GM18858 (cell line): Measurements from ENCODE around the gene HNRNPC.
"Not testable (repeated sequence)": the region's sequence is repeated elsewhere in the genome, so short reads cannot be mapped to it uniquely, and the experiment has no call there.

Source experiments
- ATAC-seq: cut with Tn5 transposase; IDR thresholded peaks from one replicate; pipeline ENCODE4 v1.9.1; 2021; ENCODE audit not compliant: unreplicated experiment

HNRNPC gene

DNA sequence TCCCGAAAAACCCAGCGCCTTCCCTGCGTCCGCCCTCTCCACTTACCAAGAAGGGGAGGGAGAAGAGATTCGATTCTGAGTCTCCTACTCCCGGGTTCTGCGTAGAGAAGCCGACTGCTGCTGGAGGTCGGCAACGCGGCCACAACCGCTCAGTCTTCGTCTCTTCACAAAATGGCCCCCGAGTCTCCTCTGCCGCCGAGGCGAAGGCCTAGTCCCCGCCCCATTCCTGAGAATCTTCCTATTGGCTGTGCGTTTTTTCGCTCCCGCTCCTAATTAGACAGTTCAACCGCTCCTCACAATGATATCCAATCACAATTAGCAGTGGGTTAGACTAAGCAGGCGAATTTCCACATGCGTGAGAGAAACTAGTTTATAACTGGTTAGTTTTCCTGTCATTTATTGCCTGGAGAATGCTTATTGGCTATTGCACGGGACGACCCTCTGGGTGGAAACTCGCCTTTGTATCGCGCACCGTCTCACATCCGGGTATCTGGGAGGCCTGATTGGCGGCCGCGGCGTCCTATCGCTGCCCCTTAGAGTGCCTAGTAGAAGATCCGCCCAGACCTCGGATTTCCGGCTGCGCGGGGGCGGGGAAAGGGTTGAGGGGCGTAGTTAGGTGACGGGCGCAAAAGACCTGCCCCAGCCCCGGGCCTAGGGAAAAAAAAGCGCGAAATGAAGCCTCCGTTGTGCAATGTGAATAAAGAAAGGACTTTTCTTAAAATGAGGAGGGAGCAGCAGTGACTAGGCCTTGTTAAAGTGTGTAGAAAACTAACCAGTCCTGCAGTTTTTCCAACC is at the start of gene HNRNPC:
HNRNPC (minus strand) TSS at position 191 of the 795 bp plus-strand sequence. CDS start 35,249 bp downstream, outside the sequence.
- ATAC-seq: peak; percentile 90

DNA sequence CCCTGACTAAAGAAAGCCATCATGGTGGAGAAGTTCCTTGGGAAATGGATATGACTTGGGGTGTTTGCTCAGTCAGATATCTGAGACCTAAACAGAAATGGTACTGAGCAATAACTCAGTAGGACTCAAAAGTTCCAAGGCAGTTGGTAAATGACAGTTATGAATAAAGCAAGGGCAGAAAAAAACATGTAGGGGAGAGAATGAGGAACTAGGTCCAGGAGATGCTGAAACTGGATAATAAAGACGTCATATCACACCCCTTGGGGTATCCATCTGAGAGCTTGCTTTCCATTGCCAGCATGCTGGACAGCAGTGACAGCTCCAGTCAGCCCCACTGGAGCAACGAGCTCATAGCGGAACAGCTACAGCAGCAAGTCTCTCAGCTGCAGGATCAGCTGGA is 48.2 kb upstream of the HNRNPC start:
- ATAC-seq: no peak

DNA sequence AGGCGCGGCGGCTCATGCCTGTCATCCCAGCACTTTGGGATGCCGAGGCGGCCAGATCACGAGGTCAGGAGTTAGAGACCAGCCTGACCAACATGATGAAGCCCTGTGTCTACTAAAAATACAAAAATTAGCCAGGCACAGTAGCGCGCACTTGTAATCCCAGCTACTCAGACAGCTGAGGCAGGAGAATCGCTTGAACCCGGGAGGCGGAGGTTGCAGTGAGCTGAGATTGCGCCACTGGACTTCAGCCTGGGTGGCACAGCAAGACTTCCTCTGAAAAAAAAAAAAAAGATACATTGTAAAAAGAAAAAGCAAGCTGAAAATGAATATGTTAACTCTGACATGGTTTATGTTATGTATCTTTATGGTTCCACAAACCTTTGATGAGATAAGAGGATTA is 44.3 kb upstream of the HNRNPC start:
- no peak for ATAC-seq

DNA sequence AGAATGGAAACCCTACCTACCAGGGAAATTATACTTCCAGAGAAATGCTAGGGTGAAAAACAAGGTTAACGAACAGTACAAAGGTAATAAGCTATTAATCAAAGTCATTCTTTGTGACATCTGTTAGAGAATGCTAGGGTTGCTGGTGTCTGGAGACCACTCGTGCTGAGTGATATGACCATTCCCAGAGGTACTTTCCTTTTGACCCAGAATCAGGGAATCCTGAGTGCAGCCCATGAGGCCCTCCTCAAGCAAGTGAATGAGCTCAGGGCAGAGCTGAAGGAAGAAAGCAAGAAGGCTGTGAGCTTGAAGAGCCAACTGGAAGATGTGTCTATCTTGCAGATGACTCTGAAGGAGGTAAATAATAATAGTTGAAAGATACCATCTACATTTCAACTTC is 42.4 kb upstream of the HNRNPC start:
- no peak for ATAC-seq

DNA sequence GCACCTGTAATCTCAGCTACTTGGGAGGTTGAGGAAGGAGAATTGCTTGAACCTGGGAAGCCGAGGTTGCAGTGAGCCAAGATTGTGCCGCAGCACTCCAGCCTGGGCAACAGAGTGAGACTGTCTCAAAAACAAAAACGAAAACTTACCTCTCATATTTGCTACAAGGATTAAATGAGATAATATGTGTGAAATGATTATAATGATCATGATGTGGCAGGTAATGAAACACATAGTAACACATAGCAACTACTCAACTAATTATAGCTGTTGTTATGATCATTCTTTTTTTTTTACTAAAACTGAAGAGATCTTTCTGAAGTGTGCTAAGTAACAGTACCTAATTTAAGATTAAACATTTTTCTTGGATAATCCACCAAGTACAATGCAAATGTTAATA is 40.7 kb upstream of the HNRNPC start:
- ATAC-seq: no peak

DNA sequence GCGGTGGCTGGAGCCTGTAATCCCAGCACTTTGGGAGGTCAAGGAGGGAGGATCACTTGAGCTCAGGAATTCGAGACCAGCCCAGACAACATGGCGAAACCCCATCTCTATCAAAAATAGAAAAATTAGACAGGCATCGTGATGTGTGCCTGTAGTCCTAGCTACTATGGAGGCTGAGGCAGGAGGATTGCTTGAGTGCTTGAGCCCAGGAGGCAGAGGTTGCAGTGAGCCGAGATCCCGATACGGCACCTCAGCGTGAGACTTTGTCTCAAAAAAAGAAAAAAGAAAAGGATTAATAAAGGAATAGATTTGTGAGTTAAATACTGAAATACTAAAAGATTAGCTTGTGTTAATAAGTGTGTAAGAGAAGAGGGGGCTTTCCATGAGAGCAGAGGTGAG is 40.0 kb upstream of the HNRNPC start:
- ATAC-seq: no peak

DNA sequence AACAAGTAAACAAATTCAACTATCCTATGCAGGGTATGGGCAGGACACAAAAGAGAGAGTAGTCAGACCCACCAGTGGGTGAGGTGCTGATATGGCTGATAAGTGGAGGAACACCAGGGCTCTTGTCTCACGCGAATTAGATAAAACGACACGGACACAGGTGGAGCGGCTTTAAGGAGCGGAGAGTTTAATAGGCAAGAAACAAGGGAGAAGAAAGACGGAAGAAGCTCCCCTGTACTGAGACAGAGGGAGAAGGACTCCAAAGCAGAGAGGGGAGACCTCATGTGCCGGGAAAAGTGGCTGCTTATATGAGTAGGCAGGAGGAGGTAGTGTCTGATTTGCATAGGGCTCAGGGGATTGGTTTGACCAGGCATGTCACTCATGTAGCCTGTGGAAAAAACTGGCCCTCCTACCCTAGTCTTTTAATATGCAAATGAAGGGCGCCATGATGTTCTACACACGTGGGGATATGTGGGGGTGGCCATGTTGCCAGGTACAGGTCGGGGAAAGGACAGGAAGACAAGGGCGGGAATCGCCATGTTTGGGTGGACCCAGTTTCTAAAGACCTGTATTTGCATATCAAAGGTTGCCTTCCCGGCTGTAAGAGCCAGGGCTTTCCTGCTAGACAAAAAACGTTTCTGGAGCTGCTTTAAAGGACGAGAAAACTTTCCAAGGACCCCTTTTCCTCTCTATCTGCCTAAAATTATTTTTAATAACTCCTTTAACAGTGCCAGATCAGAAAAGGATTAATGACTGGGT is 39.4 kb upstream of the HNRNPC start:
- ATAC-seq: peak; percentile 67

DNA sequence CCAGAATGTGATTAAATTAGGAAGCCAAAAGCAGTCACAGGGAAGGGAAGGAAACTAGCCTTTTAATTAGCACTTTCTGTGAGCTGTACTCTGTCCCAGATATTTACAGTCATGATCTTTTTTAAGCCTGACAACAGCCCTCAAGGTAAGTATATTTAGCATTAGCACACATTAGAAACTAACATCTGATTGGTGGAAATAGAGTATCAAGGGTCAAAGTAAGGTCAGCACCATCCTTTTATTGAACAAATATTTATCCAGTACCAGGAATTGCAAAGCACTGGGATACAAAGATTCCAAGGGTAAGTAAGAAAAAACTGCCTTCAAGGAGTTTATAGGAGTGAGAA is 38.9 kb upstream of the HNRNPC start:
- ATAC-seq: peak; percentile 24

DNA sequence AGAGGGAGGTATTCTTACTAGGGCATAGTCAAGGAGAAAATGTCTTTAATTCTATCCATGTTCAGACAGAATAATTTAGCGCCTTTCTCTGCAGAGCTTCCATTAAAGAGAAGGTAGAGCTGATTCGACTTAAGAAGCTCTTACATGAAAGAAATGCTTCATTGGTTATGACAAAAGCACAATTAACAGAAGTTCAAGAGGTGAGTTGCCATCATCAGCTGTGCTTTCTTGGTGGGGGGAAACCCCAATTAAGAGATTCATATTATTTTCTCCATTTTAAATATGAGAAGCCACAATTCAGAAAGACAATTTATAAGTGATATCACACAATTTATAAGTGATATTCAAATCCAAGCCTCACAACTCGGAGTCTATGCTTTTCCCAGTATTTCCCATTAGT is 38.4 kb upstream of the HNRNPC start:
- ATAC-seq: no peak

DNA sequence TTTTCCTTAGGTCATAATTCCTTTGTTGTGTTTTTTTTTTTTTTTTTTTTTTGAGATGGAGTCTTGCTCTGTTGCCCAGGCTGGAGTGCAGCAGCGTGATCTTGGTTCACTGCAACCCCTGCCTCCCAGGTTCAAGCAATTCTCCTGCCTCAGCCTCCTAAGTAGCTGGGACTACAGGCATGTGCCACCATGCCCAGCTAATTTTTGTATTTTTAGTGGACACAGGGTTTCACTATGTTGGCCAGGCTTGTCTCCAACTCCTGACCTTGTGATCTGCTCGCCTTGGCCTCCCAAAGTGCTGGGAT is 33.5 kb upstream of the HNRNPC start:
- not testable (repeated sequence) for ATAC-seq

DNA sequence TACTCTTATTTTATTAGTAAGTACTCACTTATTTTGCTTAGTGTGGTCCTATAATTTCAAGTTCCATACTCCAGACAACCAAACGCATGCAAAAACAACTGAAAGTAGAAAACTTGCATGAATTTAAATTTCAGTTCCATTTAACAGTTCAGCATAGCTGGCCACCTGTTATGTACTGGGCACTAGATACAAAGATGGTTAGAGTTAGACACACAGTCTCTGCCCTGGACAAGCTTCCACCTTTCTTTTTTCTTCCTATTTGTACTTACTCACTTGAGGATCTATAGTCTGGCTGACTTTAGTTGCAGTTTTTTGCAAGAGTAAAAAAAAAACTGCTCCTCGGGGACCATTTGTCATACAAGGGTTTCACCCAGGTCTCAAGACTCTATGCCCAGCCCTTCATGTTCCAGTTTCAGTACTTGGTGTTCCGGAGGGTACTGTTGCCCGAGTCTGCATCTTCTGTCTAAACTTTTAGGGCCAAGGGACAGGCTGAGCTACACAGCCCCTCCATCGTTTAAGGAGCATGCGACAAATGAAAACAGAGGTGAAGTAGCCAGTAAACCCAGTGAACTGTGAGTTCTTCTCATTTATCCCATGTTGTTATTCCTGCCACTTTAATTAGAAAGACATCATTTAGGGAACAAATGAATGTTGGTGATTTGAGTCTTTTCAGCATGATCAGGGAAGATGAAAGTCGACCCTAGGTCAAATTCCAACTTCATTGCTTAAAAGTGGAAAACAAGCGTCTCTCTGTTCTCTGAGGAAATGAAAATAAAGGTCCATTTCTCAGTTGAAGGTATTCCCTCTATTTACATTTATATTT is 33.0 kb upstream of the HNRNPC start:
- no peak for ATAC-seq

DNA sequence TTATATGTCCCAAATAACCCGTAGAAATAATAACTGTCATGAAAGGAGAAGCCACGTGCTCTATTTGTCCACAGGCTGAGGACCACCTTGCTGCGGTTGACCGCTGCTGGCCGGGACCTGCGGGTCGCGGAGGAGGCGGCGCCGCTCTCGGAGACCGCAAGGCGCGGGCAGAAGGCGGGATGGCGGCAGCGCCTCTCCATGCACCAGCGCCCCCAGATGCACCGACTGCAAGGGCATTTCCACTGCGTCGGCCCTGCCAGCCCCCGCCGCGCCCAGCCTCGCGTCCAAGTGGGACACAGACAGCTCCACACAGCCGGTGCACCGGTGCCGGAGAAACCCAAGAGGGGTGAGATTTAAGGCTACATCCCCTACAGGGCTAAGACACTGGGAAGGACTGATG is 31.6 kb upstream of the HNRNPC start:
- no peak for ATAC-seq

DNA sequence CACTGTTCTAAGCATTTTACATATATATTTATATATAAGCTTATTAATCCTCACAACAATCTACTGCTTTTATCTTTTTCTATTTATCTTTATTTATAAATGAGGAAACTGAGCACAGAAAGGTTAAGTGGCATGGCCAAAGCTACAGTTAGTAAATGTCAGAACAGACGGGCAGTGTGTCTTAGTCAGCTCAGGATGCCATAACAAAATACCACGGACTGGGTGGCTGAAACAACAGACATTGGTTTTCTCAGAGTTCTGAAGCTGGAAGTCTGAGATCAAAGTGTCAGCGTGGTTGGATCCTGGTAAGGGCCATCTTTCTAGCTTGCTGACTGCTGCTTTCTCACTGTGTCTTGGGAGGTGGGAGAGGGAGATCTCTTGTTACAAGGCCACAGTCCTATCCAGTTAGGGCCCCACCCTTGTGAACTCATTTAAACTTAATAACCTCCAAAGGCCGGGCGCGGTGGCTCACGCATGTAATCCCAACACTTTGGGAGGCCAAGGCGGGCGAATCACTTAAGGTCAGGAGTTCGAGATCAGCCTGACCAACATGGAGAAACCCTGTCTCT is 30.4 kb upstream of the HNRNPC start:
- ATAC-seq: no peak

DNA sequence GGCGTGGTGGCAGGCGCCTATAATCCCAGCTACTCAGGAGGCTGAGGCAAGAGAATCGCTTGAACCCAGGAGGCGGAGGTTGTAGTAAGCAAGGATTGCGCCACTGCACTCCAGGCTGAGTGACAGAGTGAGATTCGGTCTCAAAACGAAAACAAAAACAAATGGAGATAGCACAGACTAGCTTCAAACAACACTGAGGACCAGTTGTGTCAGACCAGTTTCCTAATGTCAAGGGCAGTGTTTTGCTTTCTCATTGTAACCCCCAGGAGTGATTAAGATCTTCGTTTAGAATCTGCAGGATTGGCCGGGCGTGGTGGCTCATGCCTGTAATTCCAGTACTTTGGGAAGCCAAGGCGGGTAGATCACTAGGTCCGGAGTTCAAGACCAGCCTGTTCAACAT is 29.1 kb upstream of the HNRNPC start:
- ATAC-seq: no peak

DNA sequence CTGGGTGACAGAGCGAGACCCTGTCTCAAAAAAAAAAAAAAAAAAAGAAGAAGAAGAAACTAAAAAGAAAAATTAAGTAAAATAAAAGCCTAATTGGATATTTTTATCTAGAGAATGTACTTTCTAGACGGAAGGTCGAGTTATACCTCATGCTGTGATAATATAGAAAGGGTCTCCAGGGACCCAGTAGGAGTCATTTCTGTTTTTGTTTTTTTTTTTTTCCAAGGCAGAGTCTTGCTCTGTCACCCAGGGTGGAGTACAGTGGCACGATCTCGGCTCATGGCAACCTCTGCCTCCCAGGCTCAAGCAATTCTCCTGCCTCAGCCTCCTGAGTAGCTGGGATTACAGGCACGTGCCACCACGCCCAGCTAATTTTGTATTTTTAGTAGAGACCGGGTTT is 24.8 kb upstream of the HNRNPC start:
- not testable (repeated sequence) for ATAC-seq

DNA sequence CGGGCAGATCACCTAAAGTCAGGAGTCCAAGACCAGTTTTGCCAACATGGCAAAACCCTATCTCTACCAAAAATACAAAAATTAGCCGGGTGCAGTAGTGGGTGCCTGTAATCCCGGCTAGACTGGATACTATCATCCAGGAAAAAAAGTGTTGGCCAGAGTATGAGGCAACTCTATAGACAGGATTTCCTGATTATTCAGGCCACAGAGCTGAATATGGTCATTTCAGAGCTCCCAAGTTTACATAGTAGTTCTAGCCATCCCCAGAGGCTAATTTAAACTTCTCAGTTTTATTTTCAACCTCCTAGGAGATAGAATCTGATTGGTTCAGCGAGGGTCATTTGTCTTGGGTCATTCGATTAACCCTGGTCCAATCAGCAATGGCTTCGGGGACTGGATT is 17.9 kb upstream of the HNRNPC start:
- ATAC-seq: no peak

DNA sequence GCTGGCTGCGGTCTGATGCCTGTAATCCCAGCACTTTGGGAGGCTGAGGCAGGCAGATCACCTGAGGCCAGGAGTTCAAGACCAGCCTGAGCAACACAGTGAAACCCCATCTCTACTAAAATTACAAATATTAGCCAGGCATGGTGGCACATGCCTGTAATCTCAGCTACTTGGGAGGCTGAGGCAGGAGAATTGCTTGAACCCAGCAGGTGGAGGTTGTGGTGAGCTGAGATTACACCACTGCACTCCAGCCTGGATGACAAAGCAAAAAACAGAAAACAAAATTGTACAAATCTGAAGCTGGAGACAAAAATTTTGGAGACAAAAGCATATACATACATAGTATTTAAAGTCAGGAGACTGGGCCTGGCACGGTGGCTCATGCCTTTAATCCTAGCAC is 17.3 kb upstream of the HNRNPC start:
- ATAC-seq: not testable (repeated sequence)

DNA sequence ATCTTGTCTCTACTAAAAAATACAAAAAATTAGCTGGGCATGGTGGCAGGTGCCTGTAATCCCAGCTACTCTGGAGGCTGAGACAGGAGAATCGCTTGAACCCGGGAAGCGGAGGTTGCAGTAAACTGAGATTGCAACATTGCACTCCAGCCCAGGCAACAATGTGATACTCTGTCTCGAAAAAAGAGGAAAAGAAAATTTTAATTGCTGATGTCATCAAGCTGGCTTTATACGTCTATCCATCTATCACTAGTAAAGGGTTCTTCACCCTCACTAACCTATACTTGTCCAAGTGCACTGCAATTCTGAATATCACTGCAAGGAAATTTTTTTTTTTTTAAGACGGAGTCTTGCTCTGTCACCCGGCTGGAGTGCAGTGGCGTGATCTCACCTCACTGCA is 12.7 kb upstream of the HNRNPC start:
- ATAC-seq: not testable (repeated sequence)

DNA sequence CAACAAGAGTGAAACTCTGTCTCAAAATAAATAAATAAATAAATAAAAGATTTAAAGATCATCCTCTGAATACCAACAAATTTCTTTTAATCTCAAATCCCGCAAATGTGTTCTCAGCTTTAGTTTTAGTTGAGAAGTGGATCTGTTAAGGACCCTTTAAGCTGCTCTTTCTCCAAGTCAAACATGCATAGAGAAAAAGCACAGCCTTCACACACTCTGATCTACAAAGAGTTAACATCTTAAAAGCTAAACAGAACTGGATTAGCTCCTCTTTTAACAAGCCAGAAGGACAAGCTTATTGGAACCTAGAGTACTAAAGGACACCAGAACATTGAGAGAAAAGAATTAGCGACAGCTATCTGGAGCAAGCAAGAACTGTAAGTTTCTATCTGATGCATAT is 10.5 kb upstream of the HNRNPC start, which contains the start of gene RPGRIP1:
RPGRIP1 (plus strand) TSS at position 301 of the 400 bp plus-strand sequence. CDS start 7,894 bp downstream, outside the sequence.
- no peak for ATAC-seq

DNA sequence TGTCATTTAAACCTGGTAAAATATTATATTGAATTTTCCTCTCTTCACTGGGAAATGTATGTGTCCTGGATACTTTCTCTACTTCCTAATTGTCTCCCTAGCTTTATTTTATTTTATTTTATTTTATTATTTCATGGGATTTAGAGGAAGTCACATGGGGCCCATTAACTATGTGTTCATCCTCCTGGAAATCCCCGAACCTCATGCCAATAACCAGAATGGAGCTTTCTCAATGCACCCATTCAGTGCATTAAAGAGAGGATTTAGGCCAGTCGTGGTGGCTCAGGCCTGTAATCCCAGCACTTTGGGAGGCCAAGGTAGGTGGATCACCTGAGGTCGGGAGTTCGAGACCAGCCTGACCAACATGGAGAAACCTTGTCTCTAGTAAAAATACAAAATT is 9.4 kb upstream of the HNRNPC start:
- ATAC-seq: no peak

DNA sequence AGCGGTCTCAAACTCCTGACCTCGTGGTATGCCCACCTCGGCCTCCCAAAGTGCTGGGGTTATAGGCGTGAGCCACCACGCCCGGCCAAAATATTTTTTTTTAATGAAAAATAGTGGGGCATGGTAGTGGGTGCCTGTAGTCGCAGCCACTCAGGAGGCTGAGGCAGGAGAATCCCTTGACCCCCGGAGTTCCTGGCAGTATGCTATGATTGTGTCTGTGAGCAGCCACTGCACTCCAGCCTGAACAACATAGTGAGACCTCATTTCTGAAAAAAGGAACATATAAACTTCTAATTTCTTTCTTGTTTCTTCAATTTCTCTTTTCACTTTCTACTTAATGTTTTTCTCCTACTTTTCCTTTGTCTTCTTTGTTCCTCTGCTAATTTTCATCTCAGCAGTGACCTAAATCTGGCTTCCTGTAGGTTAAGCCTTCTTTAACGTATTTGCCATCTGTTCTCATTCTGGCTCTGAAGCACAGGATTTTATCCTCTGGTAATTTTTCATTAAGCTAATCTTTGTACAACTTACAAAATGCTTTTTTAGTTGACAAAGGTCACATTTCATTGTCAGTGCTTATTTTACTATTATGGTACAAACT is 6.1 kb upstream of the HNRNPC start:
- no peak for ATAC-seq
